LNCAP (cell line): ENCODE results near the gene ZBTB40.

Experiments
- TF ChIP-seq, protein P1 (sequence below): fragments of 450-650 bp; IDR thresholded peaks from 2 replicates; pipeline ENCODE4 v1.5.1; 2017; ENCODE audit warnings: mild to moderate bottlenecking

The ZBTB40 gene

GRCh38 chr1:22472596-22472995 lies 20.9 kb downstream of the ZBTB40 start:
- TF ChIP-seq, protein P1, sequence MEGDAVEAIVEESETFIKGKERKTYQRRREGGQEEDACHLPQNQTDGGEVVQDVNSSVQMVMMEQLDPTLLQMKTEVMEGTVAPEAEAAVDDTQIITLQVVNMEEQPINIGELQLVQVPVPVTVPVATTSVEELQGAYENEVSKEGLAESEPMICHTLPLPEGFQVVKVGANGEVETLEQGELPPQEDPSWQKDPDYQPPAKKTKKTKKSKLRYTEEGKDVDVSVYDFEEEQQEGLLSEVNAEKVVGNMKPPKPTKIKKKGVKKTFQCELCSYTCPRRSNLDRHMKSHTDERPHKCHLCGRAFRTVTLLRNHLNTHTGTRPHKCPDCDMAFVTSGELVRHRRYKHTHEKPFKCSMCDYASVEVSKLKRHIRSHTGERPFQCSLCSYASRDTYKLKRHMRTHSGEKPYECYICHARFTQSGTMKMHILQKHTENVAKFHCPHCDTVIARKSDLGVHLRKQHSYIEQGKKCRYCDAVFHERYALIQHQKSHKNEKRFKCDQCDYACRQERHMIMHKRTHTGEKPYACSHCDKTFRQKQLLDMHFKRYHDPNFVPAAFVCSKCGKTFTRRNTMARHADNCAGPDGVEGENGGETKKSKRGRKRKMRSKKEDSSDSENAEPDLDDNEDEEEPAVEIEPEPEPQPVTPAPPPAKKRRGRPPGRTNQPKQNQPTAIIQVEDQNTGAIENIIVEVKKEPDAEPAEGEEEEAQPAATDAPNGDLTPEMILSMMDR = no peak

GRCh38 chr1:22473952-22474351 lies 22.3 kb downstream of the ZBTB40 start:
- TF ChIP-seq, protein P1 = no peak

DNA sequence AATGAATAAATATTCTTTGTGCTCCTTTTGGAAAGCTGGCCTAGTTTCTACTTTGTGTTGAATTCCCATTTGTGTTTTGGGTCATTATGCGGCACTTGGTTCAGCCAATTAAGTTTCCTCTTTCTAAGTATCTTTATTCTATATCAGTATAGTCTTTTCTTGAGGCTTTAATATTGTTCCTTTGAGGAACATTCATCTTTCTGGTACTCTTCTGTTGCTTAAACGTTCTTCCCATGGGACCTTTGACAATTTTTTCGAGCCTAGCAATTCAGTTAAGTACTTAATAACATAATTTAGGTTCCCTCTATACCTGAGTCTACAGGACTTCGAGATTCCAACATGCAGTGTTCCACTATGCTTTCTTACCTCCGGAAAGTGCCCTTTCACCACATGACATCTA lies 24.9 kb downstream of the ZBTB40 start:
- TF ChIP-seq, protein P1 = no peak

DNA sequence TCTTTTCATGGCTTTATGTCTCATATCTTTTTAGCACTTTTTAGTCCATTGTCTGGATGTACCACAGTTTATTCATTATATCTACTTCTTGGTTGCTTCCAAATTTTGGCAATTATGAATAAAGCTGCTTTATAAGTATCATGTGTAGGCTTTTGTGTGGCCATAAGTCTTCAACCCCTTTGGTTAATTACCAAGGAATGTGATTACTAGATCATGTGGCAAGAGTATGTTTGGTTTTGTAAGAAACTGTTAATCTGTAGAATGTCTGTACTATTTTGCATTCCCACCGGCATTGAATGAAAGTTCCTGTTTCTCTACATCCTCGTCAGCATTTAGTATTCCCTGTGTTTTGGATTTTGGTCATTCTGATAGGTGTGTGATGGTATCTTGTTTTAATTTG lies 31.5 kb downstream of the ZBTB40 start:
- TF ChIP-seq, protein P1 = no peak

- TF ChIP-seq, protein P1 = no peak
These were observed 33.2 kb downstream of the ZBTB40 start for GRCh38 chr1:22484706-22485345.

- TF ChIP-seq, protein P1 = no peak
These were observed 33.8 kb downstream of the ZBTB40 start for GRCh38 chr1:22485431-22485830.

DNA sequence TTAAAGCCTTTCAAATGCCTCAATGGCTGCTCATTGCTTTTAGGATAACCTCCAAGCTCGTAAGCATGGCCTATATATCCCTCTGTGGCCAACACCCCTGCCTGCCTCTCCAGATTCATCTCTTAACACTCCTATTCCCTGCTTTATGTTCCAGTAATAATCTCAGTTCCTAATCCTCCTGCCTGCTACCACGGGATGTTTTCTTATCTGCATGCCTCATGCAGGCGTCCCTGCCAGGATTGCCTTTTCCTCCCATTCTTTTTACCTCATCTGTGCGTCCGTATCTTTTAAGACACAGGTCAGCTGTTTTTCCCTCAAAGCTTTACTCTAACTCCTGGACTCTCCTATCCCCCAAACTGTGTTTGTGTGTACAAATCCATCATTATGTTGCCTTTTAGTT lies 36.1 kb downstream of the ZBTB40 start:
- TF ChIP-seq, protein P1 = no peak

GRCh38 chr1:22488319-22488718 lies 36.7 kb downstream of the ZBTB40 start:
- TF ChIP-seq, protein P1 = no peak
